Natural killer cell (primary cell): ENCODE data around the gene DISC1. TPM values are rescaled to one million over a fixed set of nuclear protein-coding genes. Genes with fewer than 3 reads are reported as not detected.

Source experiments
- ATAC-seq, 3 donors: fragments of 150-1000 bp in 2 of 3; fragments of 200-7000 bp in 1 of 3; cut with Tn5 transposase; 1 replicate in 1 of 3; 2 replicates in 2 of 3; pipeline ENCODE4 v1.10.0; 2021; ENCODE audit warnings: mild to moderate bottlenecking in 2 of 3, moderate library complexity in 2 of 3
- DNase-seq, 2 donors: peaks; one replicate each; pipeline versions ENCODE4 v3.0.0 to v3.0.0-alpha.2; 2013 to 2021; ENCODE audit warnings: mixed read lengths in 1 of 2
- H3K27ac ChIP-seq: one replicate; pipeline ENCODE4 v1.5.1; 2013; ENCODE audit warnings: mild to moderate bottlenecking, low read length
- H3K27me3 ChIP-seq: one replicate; pipeline ENCODE4 v1.6.1; 2013; ENCODE audit warnings: low read length; ENCODE audit not compliant: control insufficient read depth, insufficient read depth
- H3K36me3 ChIP-seq: one replicate; pipeline ENCODE4 v1.6.1; 2013; ENCODE audit warnings: low read length; ENCODE audit not compliant: control insufficient read depth, insufficient read depth
- H3K4me1 ChIP-seq: one replicate; pipeline ENCODE4 v1.6.1; 2013; ENCODE audit warnings: low read length; ENCODE audit not compliant: control insufficient read depth, insufficient read depth
- H3K4me3 ChIP-seq: one replicate; pipeline ENCODE4 v1.5.1; 2013; ENCODE audit warnings: low read length
- H3K9me3 ChIP-seq: one replicate; pipeline ENCODE4 v1.6.1; 2013; ENCODE audit warnings: low read length; ENCODE audit not compliant: control insufficient read depth, insufficient read depth
- H3K27ac Mint-ChIP-seq, 2 donors: one replicate each; pipeline ENCODE4 v1.8.0; 2022; ENCODE audit warnings: mild to moderate bottlenecking in 2 of 2, mixed read lengths in 2 of 2, moderate library complexity in 1 of 2
- H3K27me3 Mint-ChIP-seq, 2 donors: one replicate each; pipeline ENCODE4 v1.8.0; 2022; ENCODE audit warnings: low read depth in 2 of 2, mixed read lengths in 2 of 2
- H3K36me3 Mint-ChIP-seq: one replicate; pipeline ENCODE4 v1.8.0; 2022; ENCODE audit warnings: mixed read lengths
- H3K4me1 Mint-ChIP-seq, 2 donors: one replicate each; pipeline ENCODE4 v1.8.0; 2022; ENCODE audit warnings: mixed read lengths in 2 of 2
- H3K4me3 Mint-ChIP-seq: one replicate; pipeline ENCODE4 v1.8.0; 2022; ENCODE audit warnings: mild to moderate bottlenecking, moderate library complexity, mixed read lengths
- H3K9me3 Mint-ChIP-seq, 2 donors: one replicate each; pipeline ENCODE4 v1.8.0; 2022; ENCODE audit warnings: mixed read lengths in 2 of 2
- CTCF ChIP-seq: fragments of 200-600 bp; IDR thresholded peaks from one replicate; pipeline ENCODE4 v1.8.0; 2022; ENCODE audit warnings: antibody characterized with exemption
- WGBS: methylation state at CpG from one replicate; pipeline ENCODE4 v1.1.7; 2013; ENCODE audit warnings: missing lambda C conversion rate; ENCODE audit not compliant: insufficient coverage; 5-methylcytosine and 5-hydroxymethylcytosine counted together
- intact Hi-C: fragments of 100-400 bp; cut with micrococcal nuclease; formaldehyde crosslinking; loops from one replicate; pipeline ENCODE4 v1.14.2; 2022
- total RNA-seq, 4 donors: library from RNA; stranded (reverse); fragments of 120-200 nt in 1 of 4; gene quantifications; one replicate each; pipeline versions ENCODE4 v1.2.3 to v1.2.4, GENCODE V29; 2013 to 2022

The DISC1 gene
- total RNA-seq, 3 donors from 2014 or later (not counting 1 experiment from before 2014, with no cell fraction given): 5.9 to 10.7 (median 9.7) TPM

GRCh38 chr1:231913493-231913892 is 286.9 kb downstream of the DISC1 start:
- DNase-seq: no peak
- Mint-ChIP-seq H3K4me3 (no peak overlapping the region), H3K9me3 (no peaks in the 10 kb centered on the region), H3K27ac (no peak overlapping the region), H3K27me3 (peaks cover 0 to 6% of the 10 kb centered on the region in 2 donors), H3K4me1 (peaks cover 35 to 42% of the 10 kb centered on the region in 2 donors), H3K36me3 (no peaks in the 10 kb centered on the region)
- Histone ChIP-seq H3K36me3 (no peaks in the 10 kb centered on the region), H3K4me3 (no peak overlapping the region), H3K27ac (no peak overlapping the region), H3K4me1 (peaks cover 31% of the 10 kb centered on the region), H3K9me3 (no peaks in the 10 kb centered on the region), H3K27me3 (no peaks in the 10 kb centered on the region)
- WGBS: 95% methylated on average over 7 of the region's 7 CpGs
- no peak for TF ChIP-seq CTCF
- intact Hi-C loops: no loop called here
- no peak for ATAC-seq

DNA sequence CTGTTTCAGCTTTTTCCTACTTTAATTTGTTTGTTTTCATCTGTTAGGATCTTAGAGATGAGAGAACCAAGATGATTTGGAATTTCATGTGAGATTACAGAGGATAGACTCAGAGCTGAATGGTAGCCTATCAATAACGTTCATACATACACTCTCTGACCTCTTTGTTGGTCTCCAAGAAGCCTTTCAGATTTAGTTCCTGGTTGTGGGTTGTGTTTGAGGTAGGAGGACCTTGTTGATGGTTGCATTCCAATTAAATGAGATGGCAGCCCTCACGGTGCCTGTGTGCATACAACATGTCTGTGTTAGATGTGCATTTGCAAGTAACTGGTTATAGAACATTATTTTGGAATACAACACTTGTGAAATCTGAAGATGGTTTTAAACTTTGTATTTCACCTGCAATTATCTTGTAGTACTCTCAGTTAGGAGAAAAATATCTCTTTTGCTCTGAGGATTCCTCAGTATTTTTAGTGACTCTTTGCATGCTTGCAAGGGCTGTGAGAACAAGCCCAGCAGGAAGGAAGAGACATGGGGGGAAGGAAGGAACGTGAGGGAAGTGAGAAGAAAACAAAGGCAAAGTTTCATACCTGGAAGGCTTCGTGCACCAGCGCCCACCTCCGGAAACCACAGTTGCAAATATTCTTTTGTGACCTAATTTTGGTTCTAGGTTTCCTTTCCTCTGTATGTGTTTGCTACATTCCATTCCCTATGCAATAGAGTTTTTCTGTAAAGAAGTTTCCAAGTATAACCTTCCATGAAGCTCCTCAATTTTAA is 291.8 kb downstream of the DISC1 start:
- 12% methylated on average over 5 of the region's 6 CpGs for WGBS
- Histone ChIP-seq H3K4me3 (no peak overlapping the region), H3K27me3 (no peaks in the 10 kb centered on the region), H3K36me3 (no peaks in the 10 kb centered on the region), H3K4me1 (peaks cover 50% of the 10 kb centered on the region), H3K27ac (peak overlapping the region; percentile 73), H3K9me3 (no peaks in the 10 kb centered on the region)
- H3K4me3 Mint-ChIP-seq: peak overlapping the region; percentile 85
- no peak for TF ChIP-seq CTCF
- DNase-seq: peak in 1 of 2 donors; percentile 63
- H3K27ac Mint-ChIP-seq: peak overlapping the region; percentile 88 to 92
- no peaks in the 10 kb centered on the region for H3K36me3 Mint-ChIP-seq
- H3K27me3 Mint-ChIP-seq: no peaks in the 10 kb centered on the region
- no peaks in the 10 kb centered on the region for H3K9me3 Mint-ChIP-seq
- H3K4me1 Mint-ChIP-seq: peaks cover 52 to 62% of the 10 kb centered on the region in 2 donors
- ATAC-seq: peak in 1 of 3 donors; percentile 12
- intact Hi-C loops: loop anchor here (5.0 kb wide), 1 partner anchor 51 kb away; no protein-coding TSS in a partner anchor

GRCh38 chr1:231919239-231919885 is 292.8 kb downstream of the DISC1 start:
- DNase-seq (peak in 1 of 2 donors; percentile 17), ATAC-seq (peak; percentile 5 to 52 (median 38))
- peaks cover 50% of the 10 kb centered on the region for H3K4me1 ChIP-seq
- 28% methylated on average over 4 of the region's 4 CpGs for WGBS
- peak overlapping the region; percentile 85 for H3K4me3 Mint-ChIP-seq
- H3K36me3 Mint-ChIP-seq: no peaks in the 10 kb centered on the region
- peak overlapping the region; percentile 73 for H3K27ac ChIP-seq
- no peaks in the 10 kb centered on the region for H3K9me3 ChIP-seq
- no peak overlapping the region for H3K4me3 ChIP-seq
- no peaks in the 10 kb centered on the region for H3K36me3 ChIP-seq
- H3K9me3 Mint-ChIP-seq: no peaks in the 10 kb centered on the region
- peaks cover 52 to 56% of the 10 kb centered on the region in 2 donors for H3K4me1 Mint-ChIP-seq
- peak overlapping the region; percentile 88 to 92 for H3K27ac Mint-ChIP-seq
- intact Hi-C loops: loop anchor here (5.0 kb wide), 1 partner anchor 52 kb away; no protein-coding TSS in a partner anchor
- no peaks in the 10 kb centered on the region for H3K27me3 ChIP-seq
- TF ChIP-seq CTCF: no peak
- H3K27me3 Mint-ChIP-seq: no peaks in the 10 kb centered on the region
